A673 (cell line): ENCODE results near the gene ACOT13.
"Not testable (repeated sequence)": the region's sequence is repeated elsewhere in the genome, so short reads cannot be mapped to it uniquely, and the experiment has no call there.

Source experiments
- EZH2 ChIP-seq: fragments of 200-600 bp; sonication (generic); IDR thresholded peaks from 2 replicates; pipeline ENCODE4 v1.6.1; 2017; ENCODE audit warnings: borderline replicate concordance, low read depth, mild to moderate bottlenecking, mixed read lengths, antibody characterized with exemption, low read length; ENCODE audit not compliant: poor library complexity, severe bottlenecking
- TF ChIP-seq, protein P1 (sequence below): fragments of 300-800, 200-600 bp; sonication (generic); conservative IDR thresholded peaks from 2 replicates; pipeline ENCODE4 v1.5.1; 2017; ENCODE audit warnings: low read depth, mild to moderate bottlenecking, antibody characterized with exemption, low read length, moderate library complexity, mixed read lengths

DNA sequence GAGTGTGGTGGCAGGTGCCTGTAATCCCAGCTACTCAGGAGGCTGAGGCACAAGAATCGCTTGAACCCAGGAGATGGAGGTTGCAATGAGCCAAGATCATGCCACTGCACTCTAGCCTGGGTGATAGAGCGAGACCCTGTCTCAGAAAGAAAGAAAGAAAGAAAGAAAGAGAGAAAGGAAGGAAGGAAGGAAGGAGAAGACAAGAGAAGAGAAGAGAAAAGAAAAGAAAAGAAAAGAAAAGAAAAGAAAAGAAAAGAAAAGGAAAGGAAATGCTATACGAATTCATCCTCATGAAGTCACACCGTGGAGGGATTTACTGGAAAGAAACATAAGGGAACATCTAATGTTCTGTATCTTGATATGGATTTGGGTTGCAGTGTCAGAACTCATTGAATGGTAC, 67.8 kb downstream of the ACOT13 start:
- TF ChIP-seq, protein P1, sequence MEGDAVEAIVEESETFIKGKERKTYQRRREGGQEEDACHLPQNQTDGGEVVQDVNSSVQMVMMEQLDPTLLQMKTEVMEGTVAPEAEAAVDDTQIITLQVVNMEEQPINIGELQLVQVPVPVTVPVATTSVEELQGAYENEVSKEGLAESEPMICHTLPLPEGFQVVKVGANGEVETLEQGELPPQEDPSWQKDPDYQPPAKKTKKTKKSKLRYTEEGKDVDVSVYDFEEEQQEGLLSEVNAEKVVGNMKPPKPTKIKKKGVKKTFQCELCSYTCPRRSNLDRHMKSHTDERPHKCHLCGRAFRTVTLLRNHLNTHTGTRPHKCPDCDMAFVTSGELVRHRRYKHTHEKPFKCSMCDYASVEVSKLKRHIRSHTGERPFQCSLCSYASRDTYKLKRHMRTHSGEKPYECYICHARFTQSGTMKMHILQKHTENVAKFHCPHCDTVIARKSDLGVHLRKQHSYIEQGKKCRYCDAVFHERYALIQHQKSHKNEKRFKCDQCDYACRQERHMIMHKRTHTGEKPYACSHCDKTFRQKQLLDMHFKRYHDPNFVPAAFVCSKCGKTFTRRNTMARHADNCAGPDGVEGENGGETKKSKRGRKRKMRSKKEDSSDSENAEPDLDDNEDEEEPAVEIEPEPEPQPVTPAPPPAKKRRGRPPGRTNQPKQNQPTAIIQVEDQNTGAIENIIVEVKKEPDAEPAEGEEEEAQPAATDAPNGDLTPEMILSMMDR: not testable (repeated sequence)
- TF ChIP-seq EZH2: not testable (repeated sequence)
